IMR-90 (cell line): ENCODE measurements around the gene ARVCF. TPM values are rescaled to one million over a fixed set of nuclear protein-coding genes. Genes with fewer than 3 reads are reported as not detected.

Experiments used
- ATAC-seq: fragments of 200-7000 bp; cut with Tn5 transposase; 2 replicates; pipeline ENCODE4 v1.9.1; 2020; ENCODE audit warnings: low read depth, mild to moderate bottlenecking, moderate library complexity
- BruUV-seq: library from RNA; stranded (reverse); fragments of 400-500 nt; replicated peaks from 2 replicates; lab custom pipeline; 2021; lab: Mats Ljungman, UMichigan
- CTCF ChIA-PET: fragments of 300-600 bp; formaldehyde crosslinking; extraction: SDS; loops from one replicate; lab custom pipeline; 2021; ENCODE audit warnings: antibody characterized with exemption; lab: Yijun Ruan, JAX
- POLR2A ChIA-PET: fragments of 300-600 bp; sonication (Branson Sonifier 250); formaldehyde crosslinking; loops from one replicate; lab custom pipeline; 2022; ENCODE audit warnings: antibody characterized with exemption; ENCODE audit not compliant: unreplicated experiment; lab: Charles Lee
- DNase-seq: peaks from one replicate; pipeline ENCODE4 v3.0.0; 2013
- H2AFZ ChIP-seq: replicated peaks from 2 replicates; pipeline ENCODE3; 2013; ENCODE audit warnings: low read length, mild to moderate bottlenecking; ENCODE audit not compliant: poor library complexity
- H2AK5ac ChIP-seq: 2 replicates; pipeline ENCODE4 v1.6.1; 2013; ENCODE audit warnings: low read depth, low read length, inconsistent platforms
- H2AK9ac ChIP-seq: replicated peaks from 2 replicates; pipeline ENCODE3; 2013; ENCODE audit warnings: mild to moderate bottlenecking, low read depth, low read length, moderate library complexity; ENCODE audit not compliant: poor library complexity
- H2BK120ac ChIP-seq: 2 replicates; pipeline ENCODE4 v1.6.1; 2013; ENCODE audit warnings: low read depth, low read length, inconsistent platforms
- H2BK15ac ChIP-seq: 3 replicates; pipeline ENCODE4 v1.6.1; 2013; ENCODE audit warnings: low read depth, low read length, inconsistent platforms
- H2BK20ac ChIP-seq: 2 replicates; pipeline ENCODE4 v1.6.1; 2013; ENCODE audit warnings: low read depth, mild to moderate bottlenecking, inconsistent platforms, low read length, moderate library complexity
- H2BK5ac ChIP-seq: 2 replicates; pipeline ENCODE4 v1.6.1; 2013; ENCODE audit warnings: mild to moderate bottlenecking, low read depth, low read length, inconsistent platforms; ENCODE audit not compliant: poor library complexity, severe bottlenecking
- H3K14ac ChIP-seq: replicated peaks from 2 replicates; pipeline ENCODE4 v1.6.1; 2013; ENCODE audit warnings: low read depth, low read length, inconsistent platforms
- H3K18ac ChIP-seq: 2 replicates; pipeline ENCODE4 v1.6.1; 2013; ENCODE audit warnings: low read depth, low read length, control low read depth
- H3K23ac ChIP-seq: 2 replicates; pipeline ENCODE4 v1.6.1; 2013; ENCODE audit warnings: low read depth, low read length, inconsistent platforms
- H3K27ac ChIP-seq: 2 replicates; pipeline ENCODE4 v1.5.1; 2013; ENCODE audit warnings: mild to moderate bottlenecking, control low read depth, low read length; ENCODE audit not compliant: insufficient read depth
- H3K27me3 ChIP-seq: 2 replicates; pipeline ENCODE4 v1.6.1; 2013; ENCODE audit warnings: low read length; ENCODE audit not compliant: control insufficient read depth, insufficient read depth
- H3K36me3 ChIP-seq: 2 replicates; pipeline ENCODE4 v1.6.1; 2013; ENCODE audit warnings: low read length, mixed read lengths; ENCODE audit not compliant: control insufficient read depth, insufficient read depth
- H3K4ac ChIP-seq: 2 replicates; pipeline ENCODE4 v1.6.1; 2013; ENCODE audit warnings: low read depth, low read length, inconsistent platforms
- H3K4me1 ChIP-seq: 2 replicates; pipeline ENCODE4 v1.6.1; 2013; ENCODE audit warnings: low read length, mixed read lengths; ENCODE audit not compliant: control insufficient read depth, insufficient read depth
- H3K4me2 ChIP-seq: 2 replicates; pipeline ENCODE4 v1.6.1; 2013; ENCODE audit warnings: low read depth, mild to moderate bottlenecking, control low read depth, low read length, moderate library complexity
- H3K4me3 ChIP-seq: 2 replicates; pipeline ENCODE4 v1.5.1; 2013; ENCODE audit warnings: low read depth, mild to moderate bottlenecking, control low read depth, low read length, moderate library complexity; ENCODE audit not compliant: insufficient read depth
- H3K56ac ChIP-seq: 2 replicates; pipeline ENCODE4 v1.6.1; 2013; ENCODE audit warnings: low read length, inconsistent platforms; ENCODE audit not compliant: insufficient read depth; ENCODE audit errors: extremely low read depth
- H3K79me1 ChIP-seq, 2 experiments: 2 replicates each; pipeline ENCODE4 v1.6.1; 2013; ENCODE audit warnings: low read length in 2 of 2, inconsistent platforms in 1 of 2, low read depth in 1 of 2
- H3K9ac ChIP-seq: 2 replicates; pipeline ENCODE4 v1.6.1; 2013; ENCODE audit warnings: low read depth, low read length, control low read depth
- H3K9me1 ChIP-seq: 2 replicates; pipeline ENCODE4 v1.6.1; 2013; ENCODE audit warnings: low read length, inconsistent platforms; ENCODE audit not compliant: insufficient read depth
- H3K9me3 ChIP-seq: 2 replicates; pipeline ENCODE4 v1.6.1; 2013; ENCODE audit warnings: low read length; ENCODE audit not compliant: control insufficient read depth, insufficient read depth
- H4K20me1 ChIP-seq: 2 replicates; pipeline ENCODE4 v1.6.1; 2013; ENCODE audit warnings: low read length, inconsistent platforms; ENCODE audit not compliant: insufficient read depth
- H4K5ac ChIP-seq: 2 replicates; pipeline ENCODE4 v1.6.1; 2013; ENCODE audit warnings: mild to moderate bottlenecking, low read depth, low read length, control low read depth
- H4K8ac ChIP-seq, 2 experiments: 2 replicates each; pipeline ENCODE4 v1.6.1; 2013; ENCODE audit warnings: low read depth in 2 of 2, low read length in 2 of 2, control low read depth in 1 of 2, inconsistent platforms in 1 of 2
- H4K91ac ChIP-seq: 2 replicates; pipeline ENCODE4 v1.6.1; 2013; ENCODE audit warnings: low read depth, low read length, inconsistent platforms; ENCODE audit not compliant: insufficient read depth
- BHLHE40 ChIP-seq: fragments of 150-350 bp; IDR thresholded peaks from 2 replicates; pipeline ENCODE4 v1.6.1; 2016; ENCODE audit warnings: mild to moderate bottlenecking, low read depth, low read length
- CEBPB ChIP-seq: IDR thresholded peaks from 2 replicates; pipeline ENCODE4 v1.6.1; 2012; ENCODE audit warnings: low read depth, low read length, improper control_type of control experiment
- CHD1 ChIP-seq: IDR thresholded peaks from 2 replicates; pipeline ENCODE4 v1.6.1; 2012; ENCODE audit warnings: low read depth, low read length, improper control_type of control experiment
- FOS ChIP-seq: fragments of 150-350 bp; IDR thresholded peaks from 2 replicates; pipeline ENCODE4 v1.6.1; 2016; ENCODE audit warnings: low read depth, low read length
- MAFK ChIP-seq: IDR thresholded peaks from 2 replicates; pipeline ENCODE4 v1.6.1; 2012; ENCODE audit warnings: low read depth, low read length, improper control_type of control experiment
- MAZ ChIP-seq: IDR thresholded peaks from 2 replicates; pipeline ENCODE4 v1.6.1; 2012; ENCODE audit warnings: low read depth, mild to moderate bottlenecking, low read length, improper control_type of control experiment, moderate library complexity, borderline replicate concordance
- MXI1 ChIP-seq: IDR thresholded peaks from 2 replicates; pipeline ENCODE4 v1.6.1; 2012; ENCODE audit warnings: low read depth, mild to moderate bottlenecking, low read length, moderate library complexity, borderline replicate concordance
- NFE2L2 ChIP-seq: fragments of 150-350 bp; IDR thresholded peaks from 2 replicates; pipeline ENCODE4 v1.6.1; 2016; ENCODE audit warnings: low read depth, mild to moderate bottlenecking, low read length
- POLR2A ChIP-seq: IDR thresholded peaks from 2 replicates; pipeline ENCODE4 v1.6.1; 2012; ENCODE audit warnings: mild to moderate bottlenecking, low read depth, low read length
- RAD21 ChIP-seq: IDR thresholded peaks from 2 replicates; pipeline ENCODE4 v1.6.1; 2012; ENCODE audit warnings: low read length, improper control_type of control experiment
- RCOR1 ChIP-seq: IDR thresholded peaks from 2 replicates; pipeline ENCODE4 v1.6.1; 2012; ENCODE audit warnings: mild to moderate bottlenecking, low read length, improper control_type of control experiment; ENCODE audit not compliant: insufficient replicate concordance
- RFX5 ChIP-seq: IDR thresholded peaks from 2 replicates; pipeline ENCODE4 v1.8.0; 2012; ENCODE audit warnings: low read depth, mild to moderate bottlenecking, low read length, moderate library complexity
- SMC3 ChIP-seq: fragments of 150-350 bp; IDR thresholded peaks from 2 replicates; pipeline ENCODE4 v1.6.1; 2016; ENCODE audit warnings: low read depth, mild to moderate bottlenecking, antibody characterized with exemption, low read length, moderate library complexity
- WGBS, 2 experiments: methylation state at CpG; one replicate each; pipeline versions ENCODE4 v1.1.5 to v1.1.7; 2013; ENCODE audit warnings: missing lambda C conversion rate in 2 of 2; ENCODE audit not compliant: insufficient read length in 1 of 2; ENCODE audit errors: extremely low coverage in 2 of 2; 5-methylcytosine and 5-hydroxymethylcytosine counted together
- dilution Hi-C: fragments of 300-500 bp; cut with HindIII; formaldehyde crosslinking; loops from one replicate; pipeline ENCODE4 v1.14.3; 2018; ENCODE audit warnings: low sequenced_read_pairs; ENCODE audit not compliant: unreplicated experiment
- in situ Hi-C: fragments of 300-500 bp; cut with MboI; formaldehyde crosslinking; loops from 3 replicates; pipeline ENCODE4 v1.14.3; 2019; ENCODE audit warnings: low sequenced_read_pairs, inconsistent platforms, mixed read lengths
- intact Hi-C: fragments of 100-400 bp; cut with micrococcal nuclease; formaldehyde crosslinking; loops from 2 replicates; pipeline ENCODE4 v1.10.0; 2022
- polyA plus RNA-seq, 3 experiments: library from polyadenylated mRNA; depleted of rRNA; stranded (reverse); fragments of >200 nt; gene quantifications; 2 replicates each; pipeline ENCODE4 v1.2.3, GENCODE V29; 2012; ENCODE audit warnings: low replicate concordance in 1 of 3
- total RNA-seq: library from RNA; depleted of rRNA; stranded (reverse); fragments of >200 nt; gene quantifications from 2 replicates; pipeline ENCODE4 v1.2.3, GENCODE V29; 2012
- TF ChIP-seq, protein P1 (sequence below): conservative IDR thresholded peaks from 2 replicates; pipeline ENCODE4 v1.5.1; 2012; ENCODE audit warnings: mild to moderate bottlenecking, low read depth, low read length, improper control_type of control experiment
- TF ChIP-seq, protein P2 (sequence below): fragments of 150-350 bp; IDR thresholded peaks from 2 replicates; pipeline ENCODE4 v1.6.1; 2016; ENCODE audit warnings: low read depth, mild to moderate bottlenecking, low read length, moderate library complexity, borderline replicate concordance
- TF ChIP-seq, protein P3 (sequence below): fragments of 150-350 bp; IDR thresholded peaks from 2 replicates; pipeline ENCODE4 v1.6.1; 2017; ENCODE audit warnings: mild to moderate bottlenecking, antibody characterized with exemption, low read length, low read depth

The ARVCF gene
- total and polyA plus RNA-seq, 2 of the 4 experiments (the other 2 are of a cell fraction) = 8.6 to 14.1 TPM

DNA sequence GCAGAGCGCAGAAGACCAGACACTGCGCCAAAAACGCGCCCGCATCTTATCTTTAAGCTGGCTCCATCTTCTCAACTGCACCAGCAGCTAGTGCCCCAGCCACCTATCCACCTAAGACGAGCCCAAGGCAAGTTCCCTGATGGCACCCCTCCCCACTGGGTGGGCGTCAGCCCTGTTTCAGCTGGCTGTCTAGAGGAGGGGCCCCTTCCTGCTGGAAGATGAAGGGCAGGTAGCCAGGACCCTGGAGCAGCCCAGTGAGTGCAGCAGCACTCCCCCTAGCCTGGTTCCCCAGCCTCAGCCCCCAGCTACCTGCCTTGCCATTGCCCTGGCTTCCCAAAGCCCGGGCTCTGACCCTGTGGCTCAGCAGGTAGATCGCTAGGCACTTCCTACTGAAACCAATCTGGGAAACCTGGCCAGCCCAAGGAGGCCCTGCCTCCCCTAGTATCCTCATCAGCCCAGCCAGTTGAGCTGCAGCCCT, 28.3 kb downstream of the ARVCF start:
- POLR2A ChIA-PET = no interaction called here
- Histone ChIP-seq H3K4me2 (no peak overlapping the region), H3K14ac (no peak overlapping the region), H4K91ac (no peak overlapping the region), H3K36me3 (no peaks in the 10 kb centered on the region), H3K9me3 (no peaks in the 10 kb centered on the region), H3K27ac (no peak overlapping the region), H2BK120ac (no peak overlapping the region), H2BK5ac (no peak overlapping the region), H2AK5ac (no peak overlapping the region), H3K23ac (no peak overlapping the region), H2BK15ac (no peak overlapping the region), H2AFZ (no peak overlapping the region), H3K56ac (no peak overlapping the region), H3K27me3 (no peaks in the 10 kb centered on the region), H3K9me1 (peaks cover 17% of the 10 kb centered on the region), H3K4ac (no peak overlapping the region), H3K9ac (no peak overlapping the region), H3K4me3 (no peak overlapping the region), H4K8ac (no peak overlapping the region), H2BK20ac (no peak overlapping the region), H3K79me1 (peaks cover 4 to 29% of the 10 kb centered on the region in 2 experiments; a peak in 3 of 4 replicates), H4K5ac (no peak overlapping the region), H3K4me1 (peaks cover 21% of the 10 kb centered on the region), H2AK9ac (no peak overlapping the region), H4K20me1 (peaks cover 18% of the 10 kb centered on the region; the same call in 1 of the 2 replicates), H3K18ac (no peak overlapping the region)
- dilution Hi-C loops = no loop called here
- BruUV-seq = no TSS peak
- ATAC-seq (no peak), DNase-seq (no peak)
- in situ Hi-C loops = no loop called here
- 100% methylated on average over 1 of the region's 9 CpGs; no CpG with 5 or more reads in 1 of the 2 experiments for WGBS, 2 experiments
- TF ChIP-seq CEBPB (no peak), CHD1 (no peak), SMC3 (no peak), FOS (no peak), RFX5 (no peak), BHLHE40 (no peak), MAFK (no peak), MAZ (no peak), RAD21 (no peak), MXI1 (no peak), NFE2L2 (no peak), RCOR1 (no peak), POLR2A (no peak)
- TF ChIP-seq, protein P1, sequence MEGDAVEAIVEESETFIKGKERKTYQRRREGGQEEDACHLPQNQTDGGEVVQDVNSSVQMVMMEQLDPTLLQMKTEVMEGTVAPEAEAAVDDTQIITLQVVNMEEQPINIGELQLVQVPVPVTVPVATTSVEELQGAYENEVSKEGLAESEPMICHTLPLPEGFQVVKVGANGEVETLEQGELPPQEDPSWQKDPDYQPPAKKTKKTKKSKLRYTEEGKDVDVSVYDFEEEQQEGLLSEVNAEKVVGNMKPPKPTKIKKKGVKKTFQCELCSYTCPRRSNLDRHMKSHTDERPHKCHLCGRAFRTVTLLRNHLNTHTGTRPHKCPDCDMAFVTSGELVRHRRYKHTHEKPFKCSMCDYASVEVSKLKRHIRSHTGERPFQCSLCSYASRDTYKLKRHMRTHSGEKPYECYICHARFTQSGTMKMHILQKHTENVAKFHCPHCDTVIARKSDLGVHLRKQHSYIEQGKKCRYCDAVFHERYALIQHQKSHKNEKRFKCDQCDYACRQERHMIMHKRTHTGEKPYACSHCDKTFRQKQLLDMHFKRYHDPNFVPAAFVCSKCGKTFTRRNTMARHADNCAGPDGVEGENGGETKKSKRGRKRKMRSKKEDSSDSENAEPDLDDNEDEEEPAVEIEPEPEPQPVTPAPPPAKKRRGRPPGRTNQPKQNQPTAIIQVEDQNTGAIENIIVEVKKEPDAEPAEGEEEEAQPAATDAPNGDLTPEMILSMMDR = no peak
- TF ChIP-seq, protein P2, sequence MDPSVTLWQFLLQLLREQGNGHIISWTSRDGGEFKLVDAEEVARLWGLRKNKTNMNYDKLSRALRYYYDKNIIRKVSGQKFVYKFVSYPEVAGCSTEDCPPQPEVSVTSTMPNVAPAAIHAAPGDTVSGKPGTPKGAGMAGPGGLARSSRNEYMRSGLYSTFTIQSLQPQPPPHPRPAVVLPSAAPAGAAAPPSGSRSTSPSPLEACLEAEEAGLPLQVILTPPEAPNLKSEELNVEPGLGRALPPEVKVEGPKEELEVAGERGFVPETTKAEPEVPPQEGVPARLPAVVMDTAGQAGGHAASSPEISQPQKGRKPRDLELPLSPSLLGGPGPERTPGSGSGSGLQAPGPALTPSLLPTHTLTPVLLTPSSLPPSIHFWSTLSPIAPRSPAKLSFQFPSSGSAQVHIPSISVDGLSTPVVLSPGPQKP = no peak
- TF ChIP-seq, protein P3, sequence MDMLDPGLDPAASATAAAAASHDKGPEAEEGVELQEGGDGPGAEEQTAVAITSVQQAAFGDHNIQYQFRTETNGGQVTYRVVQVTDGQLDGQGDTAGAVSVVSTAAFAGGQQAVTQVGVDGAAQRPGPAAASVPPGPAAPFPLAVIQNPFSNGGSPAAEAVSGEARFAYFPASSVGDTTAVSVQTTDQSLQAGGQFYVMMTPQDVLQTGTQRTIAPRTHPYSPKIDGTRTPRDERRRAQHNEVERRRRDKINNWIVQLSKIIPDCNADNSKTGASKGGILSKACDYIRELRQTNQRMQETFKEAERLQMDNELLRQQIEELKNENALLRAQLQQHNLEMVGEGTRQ = no peak
- intact Hi-C loops = no loop called here
- CTCF ChIA-PET = interaction anchor here (1.3 kb wide), 1 partner anchor 25 kb away, joined by 3 read pairs; no protein-coding TSS in a partner anchor
